Astrocyte of the spinal cord (primary cell): Measurements from ENCODE around the gene NR2E1.

Experiments
- DNase-seq: peaks from one replicate; pipeline ENCODE4 v3.0.0; 2011; ENCODE audit warnings: low read depth, low spot score
- H3K4me3 ChIP-seq: 2 replicates; pipeline ENCODE4 v1.5.1; 2011; ENCODE audit warnings: low read depth, mild to moderate bottlenecking, low read length, moderate library complexity
- CTCF ChIP-seq: IDR thresholded peaks from 2 replicates; pipeline ENCODE4 v1.5.1; 2012; ENCODE audit warnings: low read depth, mild to moderate bottlenecking, low read length, inconsistent platforms
- in situ Hi-C: cut with HindIII; loops from 2 replicates; pipeline ENCODE4 v1.10.0; 2017; ENCODE audit warnings: low sequenced_read_pairs

NR2E1 gene

GRCh38 chr6:108228416-108228815 is 62.6 kb downstream of the NR2E1 start:
- H3K4me3 ChIP-seq, result no peak overlapping the region
- in situ Hi-C loops, result no loop called here
- TF ChIP-seq CTCF, result no peak
- DNase-seq, result no peak

GRCh38 chr6:108235127-108235526 is 69.3 kb downstream of the NR2E1 start:
- no peak overlapping the region for H3K4me3 ChIP-seq
- TF ChIP-seq CTCF, result no peak
- no peak for DNase-seq
- in situ Hi-C loops, result no loop called here

- in situ Hi-C loops, result no loop called here
- DNase-seq, result no peak
- TF ChIP-seq CTCF, result no peak
Observed at GRCh38 chr6:108236791-108237190, 71.0 kb downstream of the NR2E1 start.

GRCh38 chr6:108238322-108238721 is 72.5 kb downstream of the NR2E1 start:
- no peak for DNase-seq
- TF ChIP-seq CTCF, result no peak
- in situ Hi-C loops, result no loop called here
- no peak overlapping the region for H3K4me3 ChIP-seq

More at GRCh38 chr6:108236791-108237190, 71.0 kb downstream of the NR2E1 start:
- H3K4me3 ChIP-seq, result no peak overlapping the region
